Adrenal gland (tissue), 5 donors: ENCODE data around the gene PRPF4.

ENCODE experiments used
- POLR2A ChIP-seq, 2 donors: fragments of 450-650 bp; IDR thresholded peaks; one replicate each; pipeline ENCODE4 v1.6.1; 2017; ENCODE audit warnings: antibody characterized with exemption in 2 of 2, mild to moderate bottlenecking in 2 of 2, moderate library complexity in 1 of 2
- TF ChIP-seq, protein P1 (sequence below), 6 experiments: fragments of 450-650 bp in 4 of 6; fragments of 200-600 bp in 2 of 6; sonication (generic) in 1 of 6; IDR thresholded peaks; 1 replicate in 5 of 6; 2 replicates in 1 of 6; pipeline versions ENCODE4 v1.5.1 to v1.8.0; 2016 to 2021; ENCODE audit warnings: antibody characterized with exemption in 6 of 6, mild to moderate bottlenecking in 2 of 6, moderate library complexity in 1 of 6
- donor health status: DM: no; HTN: no; CAD: no.

DNA sequence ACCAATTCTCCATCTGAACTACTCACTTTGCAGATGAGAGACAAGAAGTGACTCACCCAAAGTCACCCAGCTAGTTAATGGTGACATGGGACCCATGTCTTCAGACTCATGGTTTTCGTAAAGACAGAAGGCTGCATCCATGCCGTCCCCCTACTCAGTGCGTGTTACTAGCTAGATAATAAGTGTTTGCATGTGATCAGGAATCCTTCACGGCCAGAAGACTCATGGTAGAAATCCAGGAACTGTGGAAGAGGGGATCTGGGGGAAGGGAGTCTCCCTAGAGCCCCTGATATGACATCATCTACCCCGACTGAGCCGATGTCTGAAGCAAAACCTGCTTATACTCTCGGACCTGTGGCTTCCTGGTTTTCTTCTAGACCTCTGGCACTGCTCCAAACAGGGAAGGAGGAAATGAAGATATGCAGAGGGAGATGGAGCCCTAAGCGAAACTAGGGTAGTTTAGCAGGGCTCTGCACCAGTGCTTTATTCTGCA, 24.4 kb downstream of the PRPF4 start:
- TF ChIP-seq POLR2A (IDR thresholded peaks at IDR 0.05): no peak
- TF ChIP-seq, protein P1, sequence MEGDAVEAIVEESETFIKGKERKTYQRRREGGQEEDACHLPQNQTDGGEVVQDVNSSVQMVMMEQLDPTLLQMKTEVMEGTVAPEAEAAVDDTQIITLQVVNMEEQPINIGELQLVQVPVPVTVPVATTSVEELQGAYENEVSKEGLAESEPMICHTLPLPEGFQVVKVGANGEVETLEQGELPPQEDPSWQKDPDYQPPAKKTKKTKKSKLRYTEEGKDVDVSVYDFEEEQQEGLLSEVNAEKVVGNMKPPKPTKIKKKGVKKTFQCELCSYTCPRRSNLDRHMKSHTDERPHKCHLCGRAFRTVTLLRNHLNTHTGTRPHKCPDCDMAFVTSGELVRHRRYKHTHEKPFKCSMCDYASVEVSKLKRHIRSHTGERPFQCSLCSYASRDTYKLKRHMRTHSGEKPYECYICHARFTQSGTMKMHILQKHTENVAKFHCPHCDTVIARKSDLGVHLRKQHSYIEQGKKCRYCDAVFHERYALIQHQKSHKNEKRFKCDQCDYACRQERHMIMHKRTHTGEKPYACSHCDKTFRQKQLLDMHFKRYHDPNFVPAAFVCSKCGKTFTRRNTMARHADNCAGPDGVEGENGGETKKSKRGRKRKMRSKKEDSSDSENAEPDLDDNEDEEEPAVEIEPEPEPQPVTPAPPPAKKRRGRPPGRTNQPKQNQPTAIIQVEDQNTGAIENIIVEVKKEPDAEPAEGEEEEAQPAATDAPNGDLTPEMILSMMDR (IDR thresholded peaks at IDR 0.05): no peak
